ENCODE data around the gene LSM10. TPM values are rescaled to one million over a fixed set of nuclear protein-coding genes. Genes with fewer than 3 reads are reported as not detected.
A peak's percentile ranks its signal among the peaks of the same experiment; 100 is the strongest.

Gene LSM10
- total RNA-seq, 1 experiment from 2014 or later: 42.2 TPM

GRCh38 chr1:36377791-36378492 lies 19.8 kb downstream of the LSM10 start:
- Histone ChIP-seq H3K23me2 (ENCODE audit: insufficient read length, low read depth, low read length, poor library complexity, severe bottlenecking) (no peaks in the 10 kb centered on the region), H3K27ac (ENCODE audit: insufficient read length, low read depth, low read length) (no peak overlapping the region), H3T11ph (ENCODE audit: low read length) (no peak overlapping the region), H3K4ac (ENCODE audit: low read depth, low read length) (no peak overlapping the region), H3K9me3 (ENCODE audit: control insufficient read depth, low read depth, low read length) (no peaks in the 10 kb centered on the region), H3K56ac (ENCODE audit: insufficient read length, low read depth, low read length) (no peak overlapping the region), H4K5ac (ENCODE audit: insufficient read length, low read depth, low read length) (no peak overlapping the region), H3K79me1 (ENCODE audit: insufficient read depth, low read depth, low read length, poor library complexity, severe bottlenecking) (no peaks in the 10 kb centered on the region), H3K9ac (ENCODE audit: extremely low read depth, insufficient read length, low read length) (no peak overlapping the region), H2BK15ac (ENCODE audit: low read depth, low read length) (no peak overlapping the region), H3K14ac (ENCODE audit: insufficient read depth, low read length) (no peak overlapping the region), H3K23ac (ENCODE audit: insufficient read length, low read depth, low read length) (no peak overlapping the region), H3K4me1 (ENCODE audit: insufficient read depth, low read length) (peaks cover 7% of the 10 kb centered on the region; the same call in 1 of the 2 replicates), H2BK5ac (ENCODE audit: insufficient read length, low read length) (no peak overlapping the region), H3K18ac (ENCODE audit: insufficient read length, low read depth, low read length) (no peak overlapping the region), H2AK5ac (ENCODE audit: insufficient read length, low read length) (no peak overlapping the region), H2AFZ (ENCODE audit: low read length) (no peak overlapping the region), H4K91ac (ENCODE audit: insufficient read length, low read depth, low read length) (no peak overlapping the region), H3K27me3 (ENCODE audit: insufficient read depth, low read length) (no peaks in the 10 kb centered on the region), H2BK120ac (ENCODE audit: low read depth, low read length, poor library complexity, severe bottlenecking) (no peak overlapping the region), H4K8ac (replicated peaks; ENCODE audit: insufficient read length, low read depth, low read length) (no peak overlapping the region), H4K20me1 (ENCODE audit: control insufficient read depth, insufficient read depth, insufficient read length) (no peaks in the 10 kb centered on the region), H2BK20ac (ENCODE audit: low read depth, low read length, poor library complexity, severe bottlenecking) (no peak overlapping the region), H2BK12ac (ENCODE audit: insufficient read length, low read depth, low read length) (no peak overlapping the region), H3K79me2 (ENCODE audit: insufficient read depth, low read length) (peaks cover 6% of the 10 kb centered on the region; the same call in 1 of the 2 replicates), H3K4me2 (ENCODE audit: insufficient read depth, insufficient read length, low read length) (no peak overlapping the region)
- TF ChIP-seq CTCF (conservative IDR thresholded peaks at IDR 0.05): no peak
- H3K27ac Mint-ChIP-seq: peak overlapping the region in 2 of 3 experiments; percentile 82 to 92; a peak in 3 of 7 replicates
- no peak for DNase-seq
- H3K9me3 Mint-ChIP-seq: no peaks in the 10 kb centered on the region
- H3K36me3 Mint-ChIP-seq (ENCODE audit: insufficient read depth in 1 of 3, low read depth in 3 of 3): peaks cover 0 to 9% (median 5%) of the 10 kb centered on the region in 3 experiments; a peak in 2 of 7 replicates
- no peaks in the 10 kb centered on the region for H3K27me3 Mint-ChIP-seq (ENCODE audit: low read depth)
- H3K4me1 Mint-ChIP-seq: peaks cover 25 to 34% of the 10 kb centered on the region in 2 experiments
- no peak overlapping the region for H3K4me3 Mint-ChIP-seq
- WGBS (ENCODE audit: extremely low coverage, insufficient read length, low lambda C conversion rate): no CpG with 5 or more reads among the region's 4 CpGs
